ENCODE data around the gene PIWIL4.

The PIWIL4 gene

GRCh38 chr11:94567181-94567670, at the start of gene PIWIL4:
TSS of gene PIWIL4 (plus strand) at chr11:94567368. CDS start at chr11:94567519, 151 bp downstream.
- no peak for DNase-seq (ENCODE audit: low read depth)

GRCh38 chr11:94518300-94518699, 48.9 kb upstream of the PIWIL4 start:
- no peak for DNase-seq (ENCODE audit: low read depth)

GRCh38 chr11:94519478-94520084, 47.6 kb upstream of the PIWIL4 start:
- peak; percentile 21 for DNase-seq (ENCODE audit: low read depth)

- DNase-seq (ENCODE audit: low read depth): peak; percentile 20
Measured at GRCh38 chr11:94521684-94522083, 45.5 kb upstream of the PIWIL4 start.

GRCh38 chr11:94524341-94524740, 42.8 kb upstream of the PIWIL4 start:
- DNase-seq (ENCODE audit: low read depth): no peak

- peak; percentile 60 for DNase-seq (ENCODE audit: low read depth)
Measured at GRCh38 chr11:94525546-94526324, 41.4 kb upstream of the PIWIL4 start.

- DNase-seq (ENCODE audit: low read depth): peak; percentile 30
Measured at GRCh38 chr11:94526645-94527438, 40.3 kb upstream of the PIWIL4 start.

- DNase-seq (ENCODE audit: low read depth): no peak
Measured at GRCh38 chr11:94528551-94528950, 38.6 kb upstream of the PIWIL4 start.

- DNase-seq (ENCODE audit: low read depth): no peak
Measured at GRCh38 chr11:94532211-94532610, 35.0 kb upstream of the PIWIL4 start.

GRCh38 chr11:94533206-94533605, 34.0 kb upstream of the PIWIL4 start:
- no peak for DNase-seq (ENCODE audit: low read depth)

GRCh38 chr11:94533696-94534630, 33.2 kb upstream of the PIWIL4 start:
- no peak for DNase-seq (ENCODE audit: low read depth)

GRCh38 chr11:94536386-94536785, 30.8 kb upstream of the PIWIL4 start:
- DNase-seq (ENCODE audit: low read depth): no peak

GRCh38 chr11:94537031-94537600, 30.1 kb upstream of the PIWIL4 start:
- peak; percentile 77 for DNase-seq (ENCODE audit: low read depth)

GRCh38 chr11:94539420-94539819, 27.7 kb upstream of the PIWIL4 start:
- no peak for DNase-seq (ENCODE audit: low read depth)

GRCh38 chr11:94543695-94544645, 23.2 kb upstream of the PIWIL4 start, which contains the start of gene FUT4:
TSS of gene FUT4 (plus strand) at chr11:94543921. CDS start at chr11:94544134, 213 bp downstream.
- DNase-seq (ENCODE audit: low read depth): peak; percentile 70

GRCh38 chr11:94544646-94545263, 22.4 kb upstream of the PIWIL4 start:
- DNase-seq (ENCODE audit: low read depth): no peak

GRCh38 chr11:94545264-94546161, 21.7 kb upstream of the PIWIL4 start:
- no peak for DNase-seq (ENCODE audit: low read depth)

- no peak for DNase-seq (ENCODE audit: low read depth)
Measured at GRCh38 chr11:94546162-94546470, 21.1 kb upstream of the PIWIL4 start.

- DNase-seq (ENCODE audit: low read depth): no peak
Measured at GRCh38 chr11:94546886-94547285, 20.3 kb upstream of the PIWIL4 start.
